HepG2 (cell line): ENCODE measurements around the gene MSANTD1. TPM values are rescaled to one million over a fixed set of nuclear protein-coding genes. Genes with fewer than 3 reads are reported as not detected.

ENCODE experiments used
- ATAC-seq: fragments of 200-7000 bp; cut with Tn5 transposase; 3 replicates; pipeline ENCODE4 v1.9.1; 2020; ENCODE audit warnings: mild to moderate bottlenecking, moderate library complexity
- BruUV-seq: library from RNA; stranded (reverse); fragments of 400-500 nt; replicated peaks from 2 replicates; lab custom pipeline; 2021; lab: Mats Ljungman, UMichigan
- CTCF ChIA-PET: fragments of 300-600 bp; formaldehyde crosslinking; extraction: SDS; loops from one replicate; lab custom pipeline; 2021; ENCODE audit warnings: low total read pairs, inconsistent platforms, low intra/inter-chr PET ratio; lab: Yijun Ruan, JAX
- POLR2A ChIA-PET: fragments of 350-600 bp; sonication (Branson Sonifier 250); formaldehyde crosslinking; loops from one replicate; lab custom pipeline; 2020; ENCODE audit warnings: antibody characterized with exemption, inconsistent platforms; lab: Yijun Ruan, JAX
- DNase-seq: peaks from one replicate; pipeline ENCODE4 v3.0.0-alpha.2; 2015; ENCODE audit warnings: low spot score
- FAIRE-seq: peaks from 3 replicates; lab custom pipeline; 2011; peaks lifted over from hg19 to GRCh38; lab: Jason Lieb, UNC
- H2AFZ ChIP-seq: one replicate; pipeline ENCODE4 v1.6.1; 2011; ENCODE audit warnings: low read length, inconsistent platforms
- H3K27ac ChIP-seq: fragments of 300-600 bp; 3 replicates; pipeline ENCODE4 v1.8.0; 2011; ENCODE audit warnings: mixed run types, mild to moderate bottlenecking, mixed read lengths, low read length, inconsistent platforms; ENCODE audit not compliant: insufficient read depth; ENCODE audit errors: extremely low read length
- H3K27me3 ChIP-seq, 2 experiments: fragments of 200-600 bp in 1 of 2; 2 replicates in 1 of 2; 3 replicates in 1 of 2; pipeline versions ENCODE4 v1.6.0 to v1.8.0; 2011; ENCODE audit warnings: low read length in 2 of 2, mild to moderate bottlenecking in 2 of 2, moderate library complexity in 2 of 2, inconsistent platforms in 1 of 2; ENCODE audit not compliant: insufficient read depth in 2 of 2, control insufficient read depth in 1 of 2
- H3K36me3 ChIP-seq, 2 experiments: fragments of 200-600 bp in 1 of 2; replicated peaks in 1 of 2; 2 replicates in 1 of 2; 3 replicates in 1 of 2; pipeline versions ENCODE4 v1.5.1 to v1.8.0; 2011; ENCODE audit warnings: low read length in 2 of 2, inconsistent platforms in 1 of 2; ENCODE audit not compliant: insufficient read depth in 2 of 2, control insufficient read depth in 1 of 2
- H3K4me1 ChIP-seq: 2 replicates; pipeline ENCODE4 v1.5.1; 2012; ENCODE audit warnings: low read length, inconsistent platforms; ENCODE audit not compliant: insufficient read depth
- H3K4me2 ChIP-seq: 2 replicates; pipeline ENCODE4 v1.6.0; 2011; ENCODE audit warnings: low read depth, low read length, inconsistent platforms
- H3K4me3 ChIP-seq, 3 experiments: fragments of 200-600 bp in 1 of 3; sonication (generic), shearing (Covaris generic) in 1 of 3; replicated peaks in 1 of 3; 2 replicates each; pipeline ENCODE4 v1.5.1; 2011 to 2016; ENCODE audit warnings: low read length in 3 of 3, inconsistent platforms in 2 of 3, low read depth in 2 of 3, mild to moderate bottlenecking in 2 of 3, control low read depth in 1 of 3, mixed read lengths in 1 of 3; ENCODE audit not compliant: insufficient read depth in 1 of 3
- H3K79me2 ChIP-seq: one replicate; pipeline ENCODE4 v1.6.1; 2011; ENCODE audit warnings: low read length, inconsistent platforms; ENCODE audit not compliant: insufficient read depth
- H3K9ac ChIP-seq: 2 replicates; pipeline ENCODE4 v1.6.0; 2011; ENCODE audit warnings: mild to moderate bottlenecking, low read depth, low read length, inconsistent platforms; ENCODE audit not compliant: insufficient read depth
- H3K9me3 ChIP-seq: 2 replicates; pipeline ENCODE4 v1.5.1; 2012; ENCODE audit warnings: mild to moderate bottlenecking, low read length
- H4K20me1 ChIP-seq: 2 replicates; pipeline ENCODE4 v1.6.0; 2011; ENCODE audit warnings: inconsistent platforms, mild to moderate bottlenecking, low read length, moderate library complexity; ENCODE audit not compliant: insufficient read depth
- FOXM1 ChIP-seq: sonication (generic); formaldehyde crosslinking; IDR thresholded peaks from 2 replicates; pipeline ENCODE4 v1.5.0; 2020; ENCODE audit warnings: missing genetic modification reagents
- GTF3A ChIP-seq: sonication (generic); formaldehyde crosslinking; conservative IDR thresholded peaks from 2 replicates; pipeline ENCODE4 v1.4.0; 2020; ENCODE audit warnings: mild to moderate bottlenecking, missing genetic modification reagents
- HOXA5 ChIP-seq: sonication (generic); formaldehyde crosslinking; IDR thresholded peaks from 2 replicates; pipeline ENCODE4 v1.4.0; 2020; ENCODE audit warnings: missing genetic modification reagents
- NFYB ChIP-seq: sonication (generic); formaldehyde crosslinking; IDR thresholded peaks from 2 replicates; pipeline ENCODE4 v1.4.0; 2020; ENCODE audit warnings: missing genetic modification reagents
- ZBTB38 ChIP-seq: sonication (generic); formaldehyde crosslinking; IDR thresholded peaks from 2 replicates; pipeline ENCODE4 v1.5.1; 2020; ENCODE audit warnings: mild to moderate bottlenecking, missing genetic modification reagents
- ZNF501 ChIP-seq: sonication (generic); formaldehyde crosslinking; IDR thresholded peaks from 2 replicates; pipeline ENCODE4 v1.5.1; 2020; ENCODE audit warnings: mild to moderate bottlenecking, moderate library complexity, missing genetic modification reagents
- ZNF615 ChIP-seq: sonication (generic); formaldehyde crosslinking; IDR thresholded peaks from 2 replicates; pipeline ENCODE4 v1.5.0; 2020; ENCODE audit warnings: mild to moderate bottlenecking, missing genetic modification reagents, borderline replicate concordance
- ZNF644 ChIP-seq: IDR thresholded peaks from 2 replicates; pipeline ENCODE4 v1.6.1; 2016; ENCODE audit warnings: low read depth
- ZZZ3 ChIP-seq: sonication (generic); formaldehyde crosslinking; IDR thresholded peaks from 2 replicates; pipeline ENCODE4 v1.4.0; 2020; ENCODE audit warnings: missing genetic modification reagents, mild to moderate bottlenecking, borderline replicate concordance
- WGBS: methylation state at CpG from one replicate; pipeline ENCODE4 v1.1.6; 2017; ENCODE audit warnings: low lambda C conversion rate; 5-methylcytosine and 5-hydroxymethylcytosine counted together
- in situ Hi-C: cut with HindIII; loops from 2 replicates; pipeline ENCODE4 v1.10.0; 2017; ENCODE audit warnings: low pct_unique_long_range_greater_than_20kb; ENCODE audit not compliant: extremely low pct_ligation_motif_present
- intact Hi-C: fragments of 100-400 bp; cut with micrococcal nuclease; formaldehyde crosslinking; loops from one replicate; pipeline ENCODE4 v1.10.0; 2022; ENCODE audit not compliant: unreplicated experiment
- polyA plus RNA-seq, 8 experiments: library from polyadenylated mRNA; depleted of rRNA in 3 of 8; stranded (reverse) in 7 of 8; unstranded in 1 of 8; fragments of >200 nt; fragmentation: Illumina TruSeq in 4 of 8; extraction: Trizol in 4 of 8; gene quantifications; 2 replicates each; pipeline versions ENCODE4 v1.2.1 to v1.2.3, GENCODE V29; 2011 to 2016; ENCODE audit warnings: low read depth in 4 of 8, missing spikeins in 1 of 8, mixed read lengths in 1 of 8; ENCODE audit not compliant: insufficient read depth in 1 of 8
- total RNA-seq, 5 experiments: library from RNA; depleted of rRNA; stranded (reverse); fragments of >200 nt; fragmentation: Illumina TruSeq; extraction: Trizol; gene quantifications; 2 replicates each; pipeline ENCODE4 v1.2.3, GENCODE V29; 2016; ENCODE audit warnings: low read depth in 1 of 5
- TF ChIP-seq, protein P1 (sequence below): sonication (generic); formaldehyde crosslinking; IDR thresholded peaks from 2 replicates; pipeline ENCODE4 v1.5.1; 2020; ENCODE audit warnings: mild to moderate bottlenecking, missing genetic modification reagents, borderline replicate concordance
- TF ChIP-seq, protein P2 (sequence below): sonication (generic); formaldehyde crosslinking; IDR thresholded peaks from 2 replicates; pipeline ENCODE4 v1.5.0; 2020; ENCODE audit warnings: mild to moderate bottlenecking, missing genetic modification reagents
- TF ChIP-seq, protein P3 (sequence below): sonication (generic); formaldehyde crosslinking; IDR thresholded peaks from 2 replicates; pipeline ENCODE4 v1.8.0; 2022; ENCODE audit warnings: mild to moderate bottlenecking, missing genetic modification reagents, moderate library complexity
- TF ChIP-seq, protein P4 (sequence below): sonication (generic); formaldehyde crosslinking; IDR thresholded peaks from 2 replicates; pipeline ENCODE4 v1.8.0; 2022; ENCODE audit warnings: missing genetic modification reagents, low read depth, mild to moderate bottlenecking, borderline replicate concordance
- TF ChIP-seq, protein P5 (sequence below): sonication (generic); formaldehyde crosslinking; IDR thresholded peaks from 2 replicates; pipeline ENCODE4 v1.5.0; 2020; ENCODE audit warnings: missing genetic modification reagents
- TF ChIP-seq, protein P6 (sequence below): sonication (generic); formaldehyde crosslinking; IDR thresholded peaks from 2 replicates; pipeline ENCODE4 v1.8.0; 2022; ENCODE audit warnings: missing genetic modification reagents, mild to moderate bottlenecking, borderline replicate concordance

MSANTD1 gene
- total and polyA plus RNA-seq, 2 of the 13 experiments (the other 11 are each of a cell fraction or from before 2014, with no cell fraction given): 0.22 to 0.40 TPM

DNA sequence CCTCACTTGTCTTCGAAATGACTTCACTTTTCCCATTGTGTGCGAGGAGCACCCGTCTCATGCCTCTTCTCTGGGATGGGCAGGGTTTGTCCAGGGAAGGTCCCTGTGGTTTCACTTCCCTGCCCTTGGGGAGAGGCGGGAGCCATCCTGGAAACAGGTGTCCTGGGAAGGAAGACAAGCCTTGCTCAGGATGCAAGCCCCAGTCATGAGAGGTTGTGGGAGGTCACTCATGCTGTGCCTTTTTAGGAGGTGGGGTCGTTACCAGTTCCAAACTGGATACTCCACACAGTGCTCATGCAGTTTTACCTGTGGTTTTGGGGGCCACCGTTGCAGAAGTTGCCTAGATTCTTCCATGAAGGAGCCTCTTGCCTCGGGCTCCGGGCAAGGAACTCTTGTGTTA lies 47.7 kb downstream of the MSANTD1 start (continued):
- TF ChIP-seq, protein P1, sequence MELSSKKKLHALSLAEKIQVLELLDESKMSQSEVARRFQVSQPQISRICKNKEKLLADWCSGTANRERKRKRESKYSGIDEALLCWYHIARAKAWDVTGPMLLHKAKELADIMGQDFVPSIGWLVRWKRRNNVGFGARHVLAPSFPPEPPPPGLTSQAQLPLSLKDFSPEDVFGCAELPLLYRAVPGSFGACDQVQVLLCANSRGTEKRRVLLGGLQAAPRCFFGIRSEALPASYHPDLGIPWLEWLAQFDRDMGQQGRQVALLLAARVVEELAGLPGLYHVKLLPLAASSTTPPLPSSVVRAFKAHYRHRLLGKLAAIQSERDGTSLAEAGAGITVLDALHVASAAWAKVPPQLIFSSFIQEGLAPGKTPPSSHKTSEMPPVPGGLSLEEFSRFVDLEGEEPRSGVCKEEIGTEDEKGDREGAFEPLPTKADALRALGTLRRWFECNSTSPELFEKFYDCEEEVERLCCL: no peak
- TF ChIP-seq, protein P2, sequence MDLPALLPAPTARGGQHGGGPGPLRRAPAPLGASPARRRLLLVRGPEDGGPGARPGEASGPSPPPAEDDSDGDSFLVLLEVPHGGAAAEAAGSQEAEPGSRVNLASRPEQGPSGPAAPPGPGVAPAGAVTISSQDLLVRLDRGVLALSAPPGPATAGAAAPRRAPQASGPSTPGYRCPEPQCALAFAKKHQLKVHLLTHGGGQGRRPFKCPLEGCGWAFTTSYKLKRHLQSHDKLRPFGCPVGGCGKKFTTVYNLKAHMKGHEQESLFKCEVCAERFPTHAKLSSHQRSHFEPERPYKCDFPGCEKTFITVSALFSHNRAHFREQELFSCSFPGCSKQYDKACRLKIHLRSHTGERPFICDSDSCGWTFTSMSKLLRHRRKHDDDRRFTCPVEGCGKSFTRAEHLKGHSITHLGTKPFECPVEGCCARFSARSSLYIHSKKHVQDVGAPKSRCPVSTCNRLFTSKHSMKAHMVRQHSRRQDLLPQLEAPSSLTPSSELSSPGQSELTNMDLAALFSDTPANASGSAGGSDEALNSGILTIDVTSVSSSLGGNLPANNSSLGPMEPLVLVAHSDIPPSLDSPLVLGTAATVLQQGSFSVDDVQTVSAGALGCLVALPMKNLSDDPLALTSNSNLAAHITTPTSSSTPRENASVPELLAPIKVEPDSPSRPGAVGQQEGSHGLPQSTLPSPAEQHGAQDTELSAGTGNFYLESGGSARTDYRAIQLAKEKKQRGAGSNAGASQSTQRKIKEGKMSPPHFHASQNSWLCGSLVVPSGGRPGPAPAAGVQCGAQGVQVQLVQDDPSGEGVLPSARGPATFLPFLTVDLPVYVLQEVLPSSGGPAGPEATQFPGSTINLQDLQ (CRISPR knock-in tag): no peak

DNA sequence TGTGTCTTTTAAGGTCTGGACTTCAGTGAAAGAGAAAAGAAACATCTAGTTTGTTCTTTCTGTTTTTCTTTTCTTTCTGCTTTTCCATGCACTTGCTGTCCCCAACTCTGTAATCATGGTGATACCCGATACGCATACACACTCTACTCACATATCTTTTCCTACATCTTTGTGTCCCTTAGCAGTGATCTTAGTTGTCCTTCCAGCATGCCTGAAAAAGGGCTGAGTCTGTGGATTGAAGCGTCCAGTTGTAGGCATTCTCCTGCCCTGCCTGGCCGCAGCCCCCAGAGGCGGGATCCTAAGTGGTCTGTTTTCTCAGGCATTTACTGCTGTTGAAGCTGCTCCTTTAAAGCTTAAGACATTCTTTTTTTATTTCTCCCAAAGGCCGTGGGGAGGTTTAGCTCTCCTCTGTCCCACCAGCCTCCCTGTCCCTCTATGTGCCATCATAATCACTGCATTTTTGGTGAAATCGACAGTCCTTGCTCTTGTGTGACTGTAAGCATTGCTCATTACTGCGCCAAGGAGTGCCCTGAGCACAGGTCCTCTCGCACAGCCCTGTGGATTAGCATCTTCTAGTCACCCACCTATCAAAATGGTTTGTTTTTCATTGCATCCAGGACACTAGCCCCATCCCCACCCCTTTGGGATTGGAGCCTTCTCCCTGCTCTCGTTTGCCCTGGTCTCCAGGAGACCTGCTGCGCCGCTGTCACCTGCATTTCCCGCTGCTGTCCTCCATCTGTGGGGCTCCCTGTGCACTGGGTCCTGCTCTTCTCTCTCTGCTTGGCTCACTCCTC lies 48.3 kb downstream of the MSANTD1 start:
- H3K4me1 ChIP-seq: peaks cover 57% of the 10 kb centered on the region
- intact Hi-C loops: no loop called here
- H3K79me2 ChIP-seq: peaks cover 58% of the 10 kb centered on the region
- no peak for ATAC-seq
- no peak for FAIRE-seq
- H3K27ac ChIP-seq: no peak overlapping the region
- H3K9ac ChIP-seq: no peak overlapping the region
- H4K20me1 ChIP-seq: peaks cover 10% of the 10 kb centered on the region; the same call in 1 of the 2 replicates
- H3K4me3 ChIP-seq: no peak overlapping the region
- H3K27me3 ChIP-seq: no peaks in the 10 kb centered on the region
- no peak for DNase-seq
- in situ Hi-C loops: no loop called here
- no peak overlapping the region for H3K4me2 ChIP-seq
- no peaks in the 10 kb centered on the region for H3K36me3 ChIP-seq
- no peak overlapping the region for H2AFZ ChIP-seq
- WGBS: 97% methylated on average over 13 of the region's 13 CpGs
- ChIA-PET CTCF (no interaction called here), POLR2A (no interaction called here)
- BruUV-seq: no TSS peak
- H3K9me3 ChIP-seq: no peaks in the 10 kb centered on the region
- TF ChIP-seq ZZZ3 (no peak), GTF3A (CRISPR knock-in tag) (no peak), ZNF615 (no peak), ZNF644 (CRISPR knock-in tag) (no peak), ZBTB38 (CRISPR knock-in tag) (no peak), FOXM1 (CRISPR knock-in tag) (no peak), ZNF501 (no peak), NFYB (no peak), HOXA5 (CRISPR knock-in tag) (no peak)
- TF ChIP-seq, protein P3, sequence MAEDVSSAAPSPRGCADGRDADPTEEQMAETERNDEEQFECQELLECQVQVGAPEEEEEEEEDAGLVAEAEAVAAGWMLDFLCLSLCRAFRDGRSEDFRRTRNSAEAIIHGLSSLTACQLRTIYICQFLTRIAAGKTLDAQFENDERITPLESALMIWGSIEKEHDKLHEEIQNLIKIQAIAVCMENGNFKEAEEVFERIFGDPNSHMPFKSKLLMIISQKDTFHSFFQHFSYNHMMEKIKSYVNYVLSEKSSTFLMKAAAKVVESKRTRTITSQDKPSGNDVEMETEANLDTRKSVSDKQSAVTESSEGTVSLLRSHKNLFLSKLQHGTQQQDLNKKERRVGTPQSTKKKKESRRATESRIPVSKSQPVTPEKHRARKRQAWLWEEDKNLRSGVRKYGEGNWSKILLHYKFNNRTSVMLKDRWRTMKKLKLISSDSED: no peak
- TF ChIP-seq, protein P4, sequence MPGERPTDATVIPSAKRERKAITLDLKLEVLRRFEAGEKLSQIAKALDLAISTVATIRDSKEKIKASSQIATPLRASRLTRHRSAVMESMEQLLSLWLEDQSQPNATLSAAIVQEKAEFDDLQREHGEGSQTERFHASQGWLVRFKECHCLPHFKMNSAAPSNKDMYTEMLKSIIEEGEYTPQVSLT (CRISPR knock-in tag): no peak
- TF ChIP-seq, protein P5, sequence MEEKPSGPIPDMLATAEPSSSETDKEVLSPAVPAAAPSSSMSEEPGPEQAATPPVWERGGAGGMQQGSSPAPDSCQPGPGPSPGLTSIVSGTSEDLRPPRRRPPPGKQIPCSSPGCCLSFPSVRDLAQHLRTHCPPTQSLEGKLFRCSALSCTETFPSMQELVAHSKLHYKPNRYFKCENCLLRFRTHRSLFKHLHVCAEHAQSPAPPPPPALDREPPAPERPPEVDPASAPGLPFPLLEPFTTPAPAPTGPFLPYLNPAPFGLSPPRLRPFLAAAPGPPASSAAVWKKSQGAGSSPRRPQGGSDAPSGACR (CRISPR knock-in tag): no peak
- TF ChIP-seq, protein P6, sequence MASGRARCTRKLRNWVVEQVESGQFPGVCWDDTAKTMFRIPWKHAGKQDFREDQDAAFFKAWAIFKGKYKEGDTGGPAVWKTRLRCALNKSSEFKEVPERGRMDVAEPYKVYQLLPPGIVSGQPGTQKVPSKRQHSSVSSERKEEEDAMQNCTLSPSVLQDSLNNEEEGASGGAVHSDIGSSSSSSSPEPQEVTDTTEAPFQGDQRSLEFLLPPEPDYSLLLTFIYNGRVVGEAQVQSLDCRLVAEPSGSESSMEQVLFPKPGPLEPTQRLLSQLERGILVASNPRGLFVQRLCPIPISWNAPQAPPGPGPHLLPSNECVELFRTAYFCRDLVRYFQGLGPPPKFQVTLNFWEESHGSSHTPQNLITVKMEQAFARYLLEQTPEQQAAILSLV: no peak
